A673 (cell line): ENCODE measurements around the gene IKZF3.

Experiments used
- EZH2 ChIP-seq: fragments of 200-600 bp; sonication (generic); IDR thresholded peaks from 2 replicates; pipeline ENCODE4 v1.6.1; 2017; ENCODE audit warnings: borderline replicate concordance, low read depth, mild to moderate bottlenecking, mixed read lengths, antibody characterized with exemption, low read length; ENCODE audit not compliant: poor library complexity, severe bottlenecking
- TF ChIP-seq, protein P1 (sequence below): fragments of 300-800, 200-600 bp; sonication (generic); conservative IDR thresholded peaks from 2 replicates; pipeline ENCODE4 v1.5.1; 2017; ENCODE audit warnings: low read depth, mild to moderate bottlenecking, antibody characterized with exemption, low read length, moderate library complexity, mixed read lengths

DNA sequence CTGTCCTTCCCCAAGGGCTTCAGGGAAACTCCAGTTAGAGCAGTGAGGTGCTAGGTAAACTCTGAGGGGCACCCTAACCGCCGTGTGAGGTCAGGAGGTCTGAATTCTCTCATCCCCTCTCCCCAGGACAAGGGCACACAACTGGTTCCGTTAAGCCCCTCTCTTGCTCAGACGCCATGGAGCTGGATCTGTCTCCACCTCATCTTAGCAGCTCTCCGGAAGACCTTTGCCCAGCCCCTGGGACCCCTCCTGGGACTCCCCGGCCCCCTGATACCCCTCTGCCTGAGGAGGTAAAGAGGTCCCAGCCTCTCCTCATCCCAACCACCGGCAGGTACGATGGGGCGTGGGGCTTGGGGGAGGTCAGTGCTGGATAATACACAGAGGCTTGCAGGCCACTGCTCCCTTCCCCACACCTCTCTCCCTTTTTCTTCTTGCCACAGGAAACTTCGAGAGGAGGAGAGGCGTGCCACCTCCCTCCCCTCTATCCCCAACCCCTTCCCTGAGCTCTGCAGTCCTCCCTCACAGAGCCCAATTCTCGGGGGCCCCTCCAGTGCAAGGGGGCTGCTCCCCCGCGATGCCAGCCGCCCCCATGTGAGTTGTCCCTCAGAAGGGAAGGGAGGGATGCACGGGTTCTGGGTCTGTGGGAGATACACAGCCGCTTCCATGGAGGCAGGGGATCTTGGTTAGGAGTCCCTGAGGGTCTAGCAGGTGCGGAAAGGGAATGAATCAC, 121.8 kb downstream of the IKZF3 start:
- TF ChIP-seq, protein P1, sequence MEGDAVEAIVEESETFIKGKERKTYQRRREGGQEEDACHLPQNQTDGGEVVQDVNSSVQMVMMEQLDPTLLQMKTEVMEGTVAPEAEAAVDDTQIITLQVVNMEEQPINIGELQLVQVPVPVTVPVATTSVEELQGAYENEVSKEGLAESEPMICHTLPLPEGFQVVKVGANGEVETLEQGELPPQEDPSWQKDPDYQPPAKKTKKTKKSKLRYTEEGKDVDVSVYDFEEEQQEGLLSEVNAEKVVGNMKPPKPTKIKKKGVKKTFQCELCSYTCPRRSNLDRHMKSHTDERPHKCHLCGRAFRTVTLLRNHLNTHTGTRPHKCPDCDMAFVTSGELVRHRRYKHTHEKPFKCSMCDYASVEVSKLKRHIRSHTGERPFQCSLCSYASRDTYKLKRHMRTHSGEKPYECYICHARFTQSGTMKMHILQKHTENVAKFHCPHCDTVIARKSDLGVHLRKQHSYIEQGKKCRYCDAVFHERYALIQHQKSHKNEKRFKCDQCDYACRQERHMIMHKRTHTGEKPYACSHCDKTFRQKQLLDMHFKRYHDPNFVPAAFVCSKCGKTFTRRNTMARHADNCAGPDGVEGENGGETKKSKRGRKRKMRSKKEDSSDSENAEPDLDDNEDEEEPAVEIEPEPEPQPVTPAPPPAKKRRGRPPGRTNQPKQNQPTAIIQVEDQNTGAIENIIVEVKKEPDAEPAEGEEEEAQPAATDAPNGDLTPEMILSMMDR: no peak
- no peak for TF ChIP-seq EZH2
